Measurements from ENCODE around the gene SUGCT.

SUGCT gene

DNA sequence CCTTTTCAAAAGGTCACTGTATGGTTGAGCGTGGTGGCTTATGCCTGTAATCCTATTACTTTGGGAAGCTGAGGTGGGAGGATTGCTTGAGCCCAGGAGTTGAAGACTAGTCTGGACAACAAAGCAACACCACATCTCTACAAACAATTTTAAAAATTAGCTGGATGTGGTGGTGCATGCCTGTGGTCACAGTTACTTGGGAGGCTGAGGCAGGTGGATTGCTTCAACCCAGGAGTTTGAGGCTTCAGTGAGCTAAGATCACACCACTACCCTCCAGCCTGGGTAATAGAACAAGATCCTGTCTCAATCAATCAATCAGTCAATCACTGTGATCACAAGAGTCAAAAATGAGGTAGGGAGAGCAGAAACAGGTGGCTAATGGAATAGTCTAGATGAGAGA, 97.0 kb downstream of the SUGCT start:
- CTCF ChIA-PET = interaction anchor here (0.7 to 3.3 kb wide), 23 partner anchors 9 to 1709 kb away, joined by 3 to 17 read pairs (median 3); no protein-coding TSS in a partner anchor
- Histone ChIP-seq H3K27ac (ENCODE audit: extremely low read depth, low read depth, low read length) (no peak overlapping the region), H3K4me1 (ENCODE audit: control insufficient read depth, insufficient read depth, low read length) (no peaks in the 10 kb centered on the region), H3K36me3 (ENCODE audit: control insufficient read depth in 2 of 2, insufficient read depth in 1 of 2, low read length in 2 of 2) (no peaks in the 10 kb centered on the region), H3K9me3 (ENCODE audit: control insufficient read depth, insufficient read depth, low read depth, low read length) (no peaks in the 10 kb centered on the region), H3K4me3 (ENCODE audit: low read depth, low read length) (no peak overlapping the region)
- TF ChIP-seq ZNF248 (tag by site-specific recombination; IDR thresholded peaks at IDR 0.05) = no peak
- no peak for TF ChIP-seq ZNF624 (tag by site-specific recombination; IDR thresholded peaks at IDR 0.05)
- no peak for TF ChIP-seq ZNF544 (tag by site-specific recombination; IDR thresholded peaks at IDR 0.05)
- TF ChIP-seq, protein P1, sequence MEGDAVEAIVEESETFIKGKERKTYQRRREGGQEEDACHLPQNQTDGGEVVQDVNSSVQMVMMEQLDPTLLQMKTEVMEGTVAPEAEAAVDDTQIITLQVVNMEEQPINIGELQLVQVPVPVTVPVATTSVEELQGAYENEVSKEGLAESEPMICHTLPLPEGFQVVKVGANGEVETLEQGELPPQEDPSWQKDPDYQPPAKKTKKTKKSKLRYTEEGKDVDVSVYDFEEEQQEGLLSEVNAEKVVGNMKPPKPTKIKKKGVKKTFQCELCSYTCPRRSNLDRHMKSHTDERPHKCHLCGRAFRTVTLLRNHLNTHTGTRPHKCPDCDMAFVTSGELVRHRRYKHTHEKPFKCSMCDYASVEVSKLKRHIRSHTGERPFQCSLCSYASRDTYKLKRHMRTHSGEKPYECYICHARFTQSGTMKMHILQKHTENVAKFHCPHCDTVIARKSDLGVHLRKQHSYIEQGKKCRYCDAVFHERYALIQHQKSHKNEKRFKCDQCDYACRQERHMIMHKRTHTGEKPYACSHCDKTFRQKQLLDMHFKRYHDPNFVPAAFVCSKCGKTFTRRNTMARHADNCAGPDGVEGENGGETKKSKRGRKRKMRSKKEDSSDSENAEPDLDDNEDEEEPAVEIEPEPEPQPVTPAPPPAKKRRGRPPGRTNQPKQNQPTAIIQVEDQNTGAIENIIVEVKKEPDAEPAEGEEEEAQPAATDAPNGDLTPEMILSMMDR (tag by site-specific recombination; IDR thresholded peaks at IDR 0.05) = no peak
- no peak for TF ChIP-seq MEIS1 (CRISPR knock-in tag; IDR thresholded peaks at IDR 0.05; ENCODE audit: borderline replicate concordance)
- no peak for TF ChIP-seq ZNF174 (tag by site-specific recombination; IDR thresholded peaks at IDR 0.05)
- TF ChIP-seq ZSCAN23 (tag by site-specific recombination; IDR thresholded peaks at IDR 0.05) = no peak
- no peak for TF ChIP-seq ZNF707 (tag by site-specific recombination; IDR thresholded peaks at IDR 0.05)
- TF ChIP-seq ZNF48 (tag by site-specific recombination; IDR thresholded peaks at IDR 0.05) = no peak
- no peak for TF ChIP-seq ZNF202 (tag by site-specific recombination; IDR thresholded peaks at IDR 0.05; ENCODE audit: borderline replicate concordance)
- POLR2A ChIA-PET = no interaction called here

- no peaks in the 10 kb centered on the region for H3K9me3 ChIP-seq (ENCODE audit: control insufficient read depth, insufficient read depth, low read depth, low read length)
- CTCF ChIA-PET = interaction anchor here (0.6 to 3.3 kb wide), 37 partner anchors 10 to 1709 kb away, joined by 3 to 17 read pairs (median 4); no protein-coding TSS in a partner anchor
- TF ChIP-seq KLF1 (tag by site-specific recombination; IDR thresholded peaks at IDR 0.05) (no peak), ZNF654 (tag by site-specific recombination; IDR thresholded peaks at IDR 0.05; ENCODE audit: low read depth) (peak; percentile 78), ZNF366 (tag by site-specific recombination; conservative IDR thresholded peaks at IDR 0.05) (peak; percentile 26; the same call in 1 of the 2 replicates)
- no peak overlapping the region for H3K27ac ChIP-seq (ENCODE audit: extremely low read depth, low read depth, low read length)
- H3K4me3 ChIP-seq (ENCODE audit: low read depth, low read length) = no peak overlapping the region
- no peaks in the 10 kb centered on the region for H3K4me1 ChIP-seq (ENCODE audit: control insufficient read depth, insufficient read depth, low read length)
- POLR2A ChIA-PET = no interaction called here
- H3K36me3 ChIP-seq (ENCODE audit: control insufficient read depth in 2 of 2, insufficient read depth in 1 of 2, low read length in 2 of 2) = no peaks in the 10 kb centered on the region
Measured at GRCh38 chr7:40232242-40232893, 97.6 kb downstream of the SUGCT start.

GRCh38 chr7:40234046-40234445, 99.2 kb downstream of the SUGCT start:
- CTCF ChIA-PET = interaction anchor here (0.6 to 3.3 kb wide), 8 partner anchors 12 to 1477 kb away, joined by 3 to 17 read pairs (median 6); no protein-coding TSS in a partner anchor
- Histone ChIP-seq H3K4me1 (ENCODE audit: control insufficient read depth, insufficient read depth, low read length) (no peaks in the 10 kb centered on the region), H3K4me3 (ENCODE audit: low read depth, low read length) (no peak overlapping the region), H3K27ac (ENCODE audit: extremely low read depth, low read depth, low read length) (no peak overlapping the region), H3K36me3 (ENCODE audit: control insufficient read depth in 2 of 2, insufficient read depth in 1 of 2, low read length in 2 of 2) (no peaks in the 10 kb centered on the region), H3K9me3 (ENCODE audit: control insufficient read depth, insufficient read depth, low read depth, low read length) (no peaks in the 10 kb centered on the region)
- TF ChIP-seq PRDM6 (tag by site-specific recombination; IDR thresholded peaks at IDR 0.05) (no peak), SCRT2 (tag by site-specific recombination; IDR thresholded peaks at IDR 0.05) (0 out of 2 replicates have a peak, but pooled peaks have one; percentile 52)
- POLR2A ChIA-PET = no interaction called here

GRCh38 chr7:40234666-40235065, 99.9 kb downstream of the SUGCT start:
- H3K27ac ChIP-seq (ENCODE audit: extremely low read depth, low read depth, low read length) = no peak overlapping the region
- no peaks in the 10 kb centered on the region for H3K36me3 ChIP-seq (ENCODE audit: control insufficient read depth in 2 of 2, insufficient read depth in 1 of 2, low read length in 2 of 2)
- POLR2A ChIA-PET = no interaction called here
- H3K4me3 ChIP-seq (ENCODE audit: low read depth, low read length) = no peak overlapping the region
- CTCF ChIA-PET = interaction anchor here (1.6 kb wide), 1 partner anchor 19 kb away, joined by 4 read pairs; no protein-coding TSS in a partner anchor
- no peaks in the 10 kb centered on the region for H3K4me1 ChIP-seq (ENCODE audit: control insufficient read depth, insufficient read depth, low read length)
- no peak for TF ChIP-seq ZNF610 (tag by site-specific recombination; IDR thresholded peaks at IDR 0.05; ENCODE audit: borderline replicate concordance)
- no peak for TF ChIP-seq ZNF561 (tag by site-specific recombination; IDR thresholded peaks at IDR 0.05; ENCODE audit: borderline replicate concordance)
- no peaks in the 10 kb centered on the region for H3K9me3 ChIP-seq (ENCODE audit: control insufficient read depth, insufficient read depth, low read depth, low read length)

All from HEK293 (cell line).